Body of pancreas (tissue), 4 donors: ENCODE data around the gene C5.

Experiments used
- CTCF ChIP-seq, 7 experiments: fragments of 450-650 bp in 4 of 7; fragments of 200-600 bp in 3 of 7; sonication (generic) in 3 of 7; IDR thresholded peaks; one replicate each; pipeline ENCODE4 v1.5.1; 2016 to 2019; ENCODE audit warnings: antibody characterized with exemption in 7 of 7
- POLR2A ChIP-seq, 3 donors: fragments of 450-650 bp; IDR thresholded peaks; one replicate each; pipeline ENCODE4 v1.6.1; 2016; ENCODE audit warnings: antibody characterized with exemption in 3 of 3, mild to moderate bottlenecking in 2 of 3

- no peak for TF ChIP-seq CTCF (IDR thresholded peaks at IDR 0.05)
- no peak for TF ChIP-seq POLR2A (IDR thresholded peaks at IDR 0.05)
Observed at GRCh38 chr9:120927269-120928014, 122.6 kb downstream of the C5 start.
